SK-N-SH treated with all-trans-retinoic acid at 6 μM for 48 hours (cell line): ENCODE results near the gene RAPGEF1.

ENCODE experiments used
- ARNTL ChIP-seq: fragments of 450-650 bp; formaldehyde crosslinking; IDR thresholded peaks from 2 replicates; pipeline ENCODE4 v1.5.0; 2020; ENCODE audit warnings: low read depth, mild to moderate bottlenecking, moderate library complexity, borderline replicate concordance
- CSDC2 ChIP-seq: fragments of 250-450 bp; sonication (Bioruptor Pico); IDR thresholded peaks from 2 replicates; pipeline ENCODE4 v1.5.0; 2020; ENCODE audit warnings: mild to moderate bottlenecking, moderate library complexity
- PATZ1 ChIP-seq: fragments of 250-450 bp; sonication (Bioruptor Pico); IDR thresholded peaks from 2 replicates; pipeline ENCODE4 v1.8.0; 2020; ENCODE audit warnings: mild to moderate bottlenecking, moderate library complexity, borderline replicate concordance
- RARB ChIP-seq: fragments of 250-450 bp; sonication (Bioruptor Pico); IDR thresholded peaks from 2 replicates; pipeline ENCODE4 v1.8.0; 2021; ENCODE audit warnings: mild to moderate bottlenecking, moderate library complexity
- SNAI2 ChIP-seq: fragments of 250-450 bp; sonication (Bioruptor Pico); IDR thresholded peaks from 2 replicates; pipeline ENCODE4 v1.5.0; 2020; ENCODE audit warnings: mild to moderate bottlenecking, moderate library complexity
- TCF4 ChIP-seq: fragments of 250-450 bp; sonication (Bioruptor Pico); IDR thresholded peaks from 2 replicates; pipeline ENCODE4 v1.8.0; 2021; ENCODE audit warnings: mild to moderate bottlenecking, moderate library complexity, borderline replicate concordance
- ZFP30 ChIP-seq: fragments of 450-650 bp; formaldehyde crosslinking; IDR thresholded peaks from 2 replicates; pipeline ENCODE4 v1.5.0; 2022; ENCODE audit warnings: mild to moderate bottlenecking, moderate library complexity
- ZNF565 ChIP-seq: fragments of 450-650 bp; formaldehyde crosslinking; conservative IDR thresholded peaks from 2 replicates; pipeline ENCODE4 v1.5.0; 2020; ENCODE audit warnings: low read depth, mild to moderate bottlenecking, moderate library complexity
- TF ChIP-seq, protein P1 (sequence below): fragments of 250-450 bp; sonication (Bioruptor Pico); IDR thresholded peaks from 2 replicates; pipeline ENCODE4 v1.8.0; 2021; ENCODE audit warnings: low read depth, mild to moderate bottlenecking, moderate library complexity, borderline replicate concordance
- TF ChIP-seq, protein P2 (sequence below): fragments of 250-450 bp; sonication (Bioruptor Pico); IDR thresholded peaks from 2 replicates; pipeline ENCODE4 v1.5.1; 2020; ENCODE audit warnings: low read depth, mild to moderate bottlenecking, moderate library complexity
- TF ChIP-seq, protein P3 (sequence below): fragments of 250-450 bp; sonication (Bioruptor Pico); IDR thresholded peaks from 2 replicates; pipeline ENCODE4 v1.5.0; 2020; ENCODE audit warnings: mild to moderate bottlenecking, moderate library complexity

DNA sequence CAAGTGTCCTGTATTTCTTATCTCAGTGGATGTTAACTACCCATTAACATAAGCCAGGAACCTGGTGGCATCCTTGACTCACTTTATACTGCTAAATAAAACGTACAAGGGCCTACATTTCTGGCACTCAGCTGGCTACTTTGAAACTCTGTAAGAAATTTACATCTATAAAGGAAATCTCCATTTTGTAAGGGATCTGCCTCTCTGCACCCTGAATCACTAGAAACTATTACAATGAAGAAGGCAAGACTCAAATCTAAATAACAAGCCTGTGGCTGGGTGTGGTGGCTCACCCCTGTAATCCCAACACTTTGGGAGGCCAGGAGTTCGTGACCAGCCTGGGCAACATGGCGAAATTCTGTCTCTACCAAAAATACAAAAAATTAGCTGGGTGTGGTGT lies 51.5 kb downstream of the RAPGEF1 start:
- TF ChIP-seq ARNTL (CRISPR knock-in tag) (no peak), ZFP30 (CRISPR knock-in tag) (no peak), TCF4 (no peak), RARB (CRISPR knock-in tag) (no peak), PATZ1 (CRISPR knock-in tag) (no peak), ZNF565 (no peak), CSDC2 (CRISPR knock-in tag) (no peak), SNAI2 (CRISPR knock-in tag) (no peak)
- TF ChIP-seq, protein P1, sequence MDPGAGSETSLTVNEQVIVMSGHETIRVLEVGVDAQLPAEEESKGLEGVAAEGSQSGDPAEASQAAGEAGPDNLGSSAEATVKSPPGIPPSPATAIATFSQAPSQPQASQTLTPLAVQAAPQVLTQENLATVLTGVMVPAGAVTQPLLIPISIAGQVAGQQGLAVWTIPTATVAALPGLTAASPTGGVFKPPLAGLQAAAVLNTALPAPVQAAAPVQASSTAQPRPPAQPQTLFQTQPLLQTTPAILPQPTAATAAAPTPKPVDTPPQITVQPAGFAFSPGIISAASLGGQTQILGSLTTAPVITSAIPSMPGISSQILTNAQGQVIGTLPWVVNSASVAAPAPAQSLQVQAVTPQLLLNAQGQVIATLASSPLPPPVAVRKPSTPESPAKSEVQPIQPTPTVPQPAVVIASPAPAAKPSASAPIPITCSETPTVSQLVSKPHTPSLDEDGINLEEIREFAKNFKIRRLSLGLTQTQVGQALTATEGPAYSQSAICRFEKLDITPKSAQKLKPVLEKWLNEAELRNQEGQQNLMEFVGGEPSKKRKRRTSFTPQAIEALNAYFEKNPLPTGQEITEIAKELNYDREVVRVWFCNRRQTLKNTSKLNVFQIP = no peak
- TF ChIP-seq, protein P2, sequence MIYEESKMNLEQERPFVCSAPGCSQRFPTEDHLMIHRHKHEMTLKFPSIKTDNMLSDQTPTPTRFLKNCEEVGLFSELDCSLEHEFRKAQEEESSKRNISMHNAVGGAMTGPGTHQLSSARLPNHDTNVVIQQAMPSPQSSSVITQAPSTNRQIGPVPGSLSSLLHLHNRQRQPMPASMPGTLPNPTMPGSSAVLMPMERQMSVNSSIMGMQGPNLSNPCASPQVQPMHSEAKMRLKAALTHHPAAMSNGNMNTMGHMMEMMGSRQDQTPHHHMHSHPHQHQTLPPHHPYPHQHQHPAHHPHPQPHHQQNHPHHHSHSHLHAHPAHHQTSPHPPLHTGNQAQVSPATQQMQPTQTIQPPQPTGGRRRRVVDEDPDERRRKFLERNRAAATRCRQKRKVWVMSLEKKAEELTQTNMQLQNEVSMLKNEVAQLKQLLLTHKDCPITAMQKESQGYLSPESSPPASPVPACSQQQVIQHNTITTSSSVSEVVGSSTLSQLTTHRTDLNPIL (CRISPR knock-in tag) = no peak
- TF ChIP-seq, protein P3, sequence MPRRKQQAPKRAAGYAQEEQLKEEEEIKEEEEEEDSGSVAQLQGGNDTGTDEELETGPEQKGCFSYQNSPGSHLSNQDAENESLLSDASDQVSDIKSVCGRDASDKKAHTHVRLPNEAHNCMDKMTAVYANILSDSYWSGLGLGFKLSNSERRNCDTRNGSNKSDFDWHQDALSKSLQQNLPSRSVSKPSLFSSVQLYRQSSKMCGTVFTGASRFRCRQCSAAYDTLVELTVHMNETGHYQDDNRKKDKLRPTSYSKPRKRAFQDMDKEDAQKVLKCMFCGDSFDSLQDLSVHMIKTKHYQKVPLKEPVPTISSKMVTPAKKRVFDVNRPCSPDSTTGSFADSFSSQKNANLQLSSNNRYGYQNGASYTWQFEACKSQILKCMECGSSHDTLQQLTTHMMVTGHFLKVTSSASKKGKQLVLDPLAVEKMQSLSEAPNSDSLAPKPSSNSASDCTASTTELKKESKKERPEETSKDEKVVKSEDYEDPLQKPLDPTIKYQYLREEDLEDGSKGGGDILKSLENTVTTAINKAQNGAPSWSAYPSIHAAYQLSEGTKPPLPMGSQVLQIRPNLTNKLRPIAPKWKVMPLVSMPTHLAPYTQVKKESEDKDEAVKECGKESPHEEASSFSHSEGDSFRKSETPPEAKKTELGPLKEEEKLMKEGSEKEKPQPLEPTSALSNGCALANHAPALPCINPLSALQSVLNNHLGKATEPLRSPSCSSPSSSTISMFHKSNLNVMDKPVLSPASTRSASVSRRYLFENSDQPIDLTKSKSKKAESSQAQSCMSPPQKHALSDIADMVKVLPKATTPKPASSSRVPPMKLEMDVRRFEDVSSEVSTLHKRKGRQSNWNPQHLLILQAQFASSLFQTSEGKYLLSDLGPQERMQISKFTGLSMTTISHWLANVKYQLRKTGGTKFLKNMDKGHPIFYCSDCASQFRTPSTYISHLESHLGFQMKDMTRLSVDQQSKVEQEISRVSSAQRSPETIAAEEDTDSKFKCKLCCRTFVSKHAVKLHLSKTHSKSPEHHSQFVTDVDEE (CRISPR knock-in tag) = no peak
